ENCODE data around the gene UIMC1. TPM values are rescaled to one million over a fixed set of nuclear protein-coding genes. Genes with fewer than 3 reads are reported as not detected.
A peak's percentile ranks its signal among the peaks of the same experiment; 100 is the strongest.

The UIMC1 gene
- total and polyA plus RNA-seq, 2 of the 4 experiments (the other 2 are of a cell fraction): 19.5 to 27.6 TPM

DNA sequence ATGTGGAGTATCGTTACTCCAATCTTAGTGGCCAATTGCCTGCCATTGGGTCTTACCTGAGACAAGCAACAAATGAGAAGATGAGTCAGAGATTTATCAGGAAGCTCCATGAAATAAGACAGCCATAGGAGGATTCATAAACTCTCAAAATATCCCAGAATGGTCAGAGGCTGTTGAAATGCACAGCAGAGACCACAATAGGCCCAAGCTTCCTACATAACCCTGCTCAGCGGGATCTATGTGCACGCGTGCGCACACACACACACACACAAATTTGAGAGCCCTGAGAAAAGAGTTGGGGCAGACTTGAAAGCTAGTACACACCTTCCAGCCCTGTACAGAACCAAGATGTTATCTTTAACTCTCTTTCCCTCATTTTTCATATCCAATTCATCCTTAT lies 9.8 kb downstream of the UIMC1 start:
- peak overlapping the region; percentile 20; the same call in 1 of the 2 replicates for H3K4ac ChIP-seq (ENCODE audit: low read depth, low read length)
- H2BK5ac ChIP-seq (ENCODE audit: low read depth, low read length, poor library complexity, severe bottlenecking): peak overlapping the region; percentile 31
- no peak overlapping the region for H4K5ac ChIP-seq (ENCODE audit: low read depth, low read length)
- peak overlapping the region; percentile 11; the same call in 1 of the 2 replicates for H3K23ac ChIP-seq (ENCODE audit: low read depth, low read length)
- H2AK5ac ChIP-seq (ENCODE audit: low read depth, low read length): peak overlapping the region; percentile 18
- dilution Hi-C loops (cut with HindIII; ENCODE audit: low sequenced_read_pairs, unreplicated experiment) (no loop called here), in situ Hi-C loops (cut with MboI; ENCODE audit: low sequenced_read_pairs) (no loop called here), intact Hi-C loops (cut with micrococcal nuclease) (no loop called here)
- peaks cover 74% of the 10 kb centered on the region for H4K20me1 ChIP-seq (ENCODE audit: insufficient read depth, low read length)
- H4K8ac ChIP-seq (ENCODE audit: low read depth in 2 of 2, low read length in 2 of 2): no peak overlapping the region
- WGBS, 2 experiments (ENCODE audit: extremely low coverage in 2 of 2, insufficient read length in 1 of 2): no CpG with 5 or more reads among the region's 5 CpGs
- no TSS peak for BruUV-seq (replicated peaks)
- peaks cover 10% of the 10 kb centered on the region for H3K4me1 ChIP-seq (ENCODE audit: control insufficient read depth, insufficient read depth, low read length)
- no peak overlapping the region for H3K27ac ChIP-seq (ENCODE audit: insufficient read depth, low read length)
- peak overlapping the region; percentile 4; the same call in 1 of the 2 replicates for H2BK120ac ChIP-seq (ENCODE audit: low read depth, low read length)
- no peak overlapping the region for H2BK15ac ChIP-seq (ENCODE audit: low read depth, low read length)
- no peak for DNase-seq
- no peak overlapping the region for H2BK20ac ChIP-seq (ENCODE audit: low read depth, low read length)
- H3K18ac ChIP-seq (ENCODE audit: low read depth, low read length): no peak overlapping the region
- no peaks in the 10 kb centered on the region for H3K27me3 ChIP-seq (ENCODE audit: control insufficient read depth, insufficient read depth, low read length)
- ChIA-PET CTCF (interaction anchor here (1.1 to 1.3 kb wide), 2 partner anchors 9 to 12 kb away, joined by 3 to 5 read pairs; no protein-coding TSS in a partner anchor), POLR2A (ENCODE audit: unreplicated experiment) (interaction anchor here (0.5 kb wide), 1 partner anchor 57 kb away, joined by 8 read pairs; no protein-coding TSS in a partner anchor)
- H2AK9ac ChIP-seq (replicated peaks; ENCODE audit: low read depth, low read length, poor library complexity): no peak overlapping the region
- H3K56ac ChIP-seq (ENCODE audit: extremely low read depth, insufficient read depth, low read length): no peak overlapping the region
- ATAC-seq (ENCODE audit: low read depth): no peak
- peak overlapping the region; percentile 56; the same call in 1 of the 2 replicates for H3K14ac ChIP-seq (replicated peaks; ENCODE audit: low read depth, low read length)
- H3K9me3 ChIP-seq (ENCODE audit: control insufficient read depth, insufficient read depth, low read length): peaks cover 2% of the 10 kb centered on the region; the same call in 1 of the 2 replicates
- H3K79me1 ChIP-seq (ENCODE audit: low read depth in 1 of 2, low read length in 2 of 2): peaks cover 16 to 71% of the 10 kb centered on the region in 2 experiments
- no peak overlapping the region for H3K9ac ChIP-seq (ENCODE audit: low read depth, low read length)
- no peak overlapping the region for H2AFZ ChIP-seq (replicated peaks; ENCODE audit: low read length, poor library complexity)
- H3K36me3 ChIP-seq (ENCODE audit: control insufficient read depth, insufficient read depth, low read length): no peaks in the 10 kb centered on the region
- TF ChIP-seq RCOR1 (IDR thresholded peaks at IDR 0.05; ENCODE audit: insufficient replicate concordance, low read length) (no peak), FOS (IDR thresholded peaks at IDR 0.05; ENCODE audit: low read depth, low read length) (no peak), MAFK (IDR thresholded peaks at IDR 0.05; ENCODE audit: low read depth, low read length) (no peak), BHLHE40 (IDR thresholded peaks at IDR 0.05; ENCODE audit: low read depth, low read length) (no peak), RFX5 (IDR thresholded peaks at IDR 0.05; ENCODE audit: low read depth, low read length) (no peak), POLR2A (IDR thresholded peaks at IDR 0.05; ENCODE audit: low read depth, low read length) (no peak), MAZ (IDR thresholded peaks at IDR 0.05; ENCODE audit: borderline replicate concordance, low read depth, low read length) (no peak), CHD1 (IDR thresholded peaks at IDR 0.05; ENCODE audit: low read depth, low read length) (no peak), NFE2L2 (IDR thresholded peaks at IDR 0.05; ENCODE audit: low read depth, low read length) (no peak), SMC3 (IDR thresholded peaks at IDR 0.05; ENCODE audit: low read depth, low read length) (no peak)
- TF ChIP-seq, protein P1, sequence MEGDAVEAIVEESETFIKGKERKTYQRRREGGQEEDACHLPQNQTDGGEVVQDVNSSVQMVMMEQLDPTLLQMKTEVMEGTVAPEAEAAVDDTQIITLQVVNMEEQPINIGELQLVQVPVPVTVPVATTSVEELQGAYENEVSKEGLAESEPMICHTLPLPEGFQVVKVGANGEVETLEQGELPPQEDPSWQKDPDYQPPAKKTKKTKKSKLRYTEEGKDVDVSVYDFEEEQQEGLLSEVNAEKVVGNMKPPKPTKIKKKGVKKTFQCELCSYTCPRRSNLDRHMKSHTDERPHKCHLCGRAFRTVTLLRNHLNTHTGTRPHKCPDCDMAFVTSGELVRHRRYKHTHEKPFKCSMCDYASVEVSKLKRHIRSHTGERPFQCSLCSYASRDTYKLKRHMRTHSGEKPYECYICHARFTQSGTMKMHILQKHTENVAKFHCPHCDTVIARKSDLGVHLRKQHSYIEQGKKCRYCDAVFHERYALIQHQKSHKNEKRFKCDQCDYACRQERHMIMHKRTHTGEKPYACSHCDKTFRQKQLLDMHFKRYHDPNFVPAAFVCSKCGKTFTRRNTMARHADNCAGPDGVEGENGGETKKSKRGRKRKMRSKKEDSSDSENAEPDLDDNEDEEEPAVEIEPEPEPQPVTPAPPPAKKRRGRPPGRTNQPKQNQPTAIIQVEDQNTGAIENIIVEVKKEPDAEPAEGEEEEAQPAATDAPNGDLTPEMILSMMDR (conservative IDR thresholded peaks at IDR 0.05; ENCODE audit: low read depth, low read length): no peak
- TF ChIP-seq, protein P2, sequence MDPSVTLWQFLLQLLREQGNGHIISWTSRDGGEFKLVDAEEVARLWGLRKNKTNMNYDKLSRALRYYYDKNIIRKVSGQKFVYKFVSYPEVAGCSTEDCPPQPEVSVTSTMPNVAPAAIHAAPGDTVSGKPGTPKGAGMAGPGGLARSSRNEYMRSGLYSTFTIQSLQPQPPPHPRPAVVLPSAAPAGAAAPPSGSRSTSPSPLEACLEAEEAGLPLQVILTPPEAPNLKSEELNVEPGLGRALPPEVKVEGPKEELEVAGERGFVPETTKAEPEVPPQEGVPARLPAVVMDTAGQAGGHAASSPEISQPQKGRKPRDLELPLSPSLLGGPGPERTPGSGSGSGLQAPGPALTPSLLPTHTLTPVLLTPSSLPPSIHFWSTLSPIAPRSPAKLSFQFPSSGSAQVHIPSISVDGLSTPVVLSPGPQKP (IDR thresholded peaks at IDR 0.05; ENCODE audit: borderline replicate concordance, low read depth, low read length): no peak
- peak overlapping the region; percentile 13; the same call in 1 of the 2 replicates for H4K91ac ChIP-seq (ENCODE audit: insufficient read depth, low read depth, low read length)
- peak overlapping the region; percentile 52; the same call in 1 of the 2 replicates for H3K4me2 ChIP-seq (ENCODE audit: low read depth, low read length)
- H3K4me3 ChIP-seq (ENCODE audit: insufficient read depth, low read depth, low read length): no peak overlapping the region
- peaks cover 17% of the 10 kb centered on the region for H3K9me1 ChIP-seq (ENCODE audit: insufficient read depth, low read length)

Measured in IMR-90 (cell line).